IMR-90 (cell line): ENCODE measurements around the gene GCLC. TPM values are rescaled to one million over a fixed set of nuclear protein-coding genes. Genes with fewer than 3 reads are reported as not detected.

ENCODE experiments used
- ATAC-seq: fragments of 200-7000 bp; cut with Tn5 transposase; 2 replicates; pipeline ENCODE4 v1.9.1; 2020; ENCODE audit warnings: low read depth, mild to moderate bottlenecking, moderate library complexity
- BruUV-seq: library from RNA; stranded (reverse); fragments of 400-500 nt; replicated peaks from 2 replicates; lab custom pipeline; 2021; lab: Mats Ljungman, UMichigan
- CTCF ChIA-PET: fragments of 300-600 bp; formaldehyde crosslinking; extraction: SDS; loops from one replicate; lab custom pipeline; 2021; ENCODE audit warnings: antibody characterized with exemption; lab: Yijun Ruan, JAX
- POLR2A ChIA-PET: fragments of 300-600 bp; sonication (Branson Sonifier 250); formaldehyde crosslinking; loops from one replicate; lab custom pipeline; 2022; ENCODE audit warnings: antibody characterized with exemption; ENCODE audit not compliant: unreplicated experiment; lab: Charles Lee
- DNase-seq: peaks from one replicate; pipeline ENCODE4 v3.0.0; 2013
- H2AFZ ChIP-seq: replicated peaks from 2 replicates; pipeline ENCODE3; 2013; ENCODE audit warnings: low read length, mild to moderate bottlenecking; ENCODE audit not compliant: poor library complexity
- H2AK5ac ChIP-seq: 2 replicates; pipeline ENCODE4 v1.6.1; 2013; ENCODE audit warnings: low read depth, low read length, inconsistent platforms
- H2AK9ac ChIP-seq: replicated peaks from 2 replicates; pipeline ENCODE3; 2013; ENCODE audit warnings: mild to moderate bottlenecking, low read depth, low read length, moderate library complexity; ENCODE audit not compliant: poor library complexity
- H2BK120ac ChIP-seq: 2 replicates; pipeline ENCODE4 v1.6.1; 2013; ENCODE audit warnings: low read depth, low read length, inconsistent platforms
- H2BK15ac ChIP-seq: 3 replicates; pipeline ENCODE4 v1.6.1; 2013; ENCODE audit warnings: low read depth, low read length, inconsistent platforms
- H2BK20ac ChIP-seq: 2 replicates; pipeline ENCODE4 v1.6.1; 2013; ENCODE audit warnings: low read depth, mild to moderate bottlenecking, inconsistent platforms, low read length, moderate library complexity
- H2BK5ac ChIP-seq: 2 replicates; pipeline ENCODE4 v1.6.1; 2013; ENCODE audit warnings: mild to moderate bottlenecking, low read depth, low read length, inconsistent platforms; ENCODE audit not compliant: poor library complexity, severe bottlenecking
- H3K14ac ChIP-seq: replicated peaks from 2 replicates; pipeline ENCODE4 v1.6.1; 2013; ENCODE audit warnings: low read depth, low read length, inconsistent platforms
- H3K18ac ChIP-seq: 2 replicates; pipeline ENCODE4 v1.6.1; 2013; ENCODE audit warnings: low read depth, low read length, control low read depth
- H3K23ac ChIP-seq: 2 replicates; pipeline ENCODE4 v1.6.1; 2013; ENCODE audit warnings: low read depth, low read length, inconsistent platforms
- H3K27ac ChIP-seq: 2 replicates; pipeline ENCODE4 v1.5.1; 2013; ENCODE audit warnings: mild to moderate bottlenecking, control low read depth, low read length; ENCODE audit not compliant: insufficient read depth
- H3K27me3 ChIP-seq: 2 replicates; pipeline ENCODE4 v1.6.1; 2013; ENCODE audit warnings: low read length; ENCODE audit not compliant: control insufficient read depth, insufficient read depth
- H3K36me3 ChIP-seq: 2 replicates; pipeline ENCODE4 v1.6.1; 2013; ENCODE audit warnings: low read length, mixed read lengths; ENCODE audit not compliant: control insufficient read depth, insufficient read depth
- H3K4ac ChIP-seq: 2 replicates; pipeline ENCODE4 v1.6.1; 2013; ENCODE audit warnings: low read depth, low read length, inconsistent platforms
- H3K4me1 ChIP-seq: 2 replicates; pipeline ENCODE4 v1.6.1; 2013; ENCODE audit warnings: low read length, mixed read lengths; ENCODE audit not compliant: control insufficient read depth, insufficient read depth
- H3K4me2 ChIP-seq: 2 replicates; pipeline ENCODE4 v1.6.1; 2013; ENCODE audit warnings: low read depth, mild to moderate bottlenecking, control low read depth, low read length, moderate library complexity
- H3K4me3 ChIP-seq: 2 replicates; pipeline ENCODE4 v1.5.1; 2013; ENCODE audit warnings: low read depth, mild to moderate bottlenecking, control low read depth, low read length, moderate library complexity; ENCODE audit not compliant: insufficient read depth
- H3K56ac ChIP-seq: 2 replicates; pipeline ENCODE4 v1.6.1; 2013; ENCODE audit warnings: low read length, inconsistent platforms; ENCODE audit not compliant: insufficient read depth; ENCODE audit errors: extremely low read depth
- H3K79me1 ChIP-seq, 2 experiments: 2 replicates each; pipeline ENCODE4 v1.6.1; 2013; ENCODE audit warnings: low read length in 2 of 2, inconsistent platforms in 1 of 2, low read depth in 1 of 2
- H3K9ac ChIP-seq: 2 replicates; pipeline ENCODE4 v1.6.1; 2013; ENCODE audit warnings: low read depth, low read length, control low read depth
- H3K9me1 ChIP-seq: 2 replicates; pipeline ENCODE4 v1.6.1; 2013; ENCODE audit warnings: low read length, inconsistent platforms; ENCODE audit not compliant: insufficient read depth
- H3K9me3 ChIP-seq: 2 replicates; pipeline ENCODE4 v1.6.1; 2013; ENCODE audit warnings: low read length; ENCODE audit not compliant: control insufficient read depth, insufficient read depth
- H4K20me1 ChIP-seq: 2 replicates; pipeline ENCODE4 v1.6.1; 2013; ENCODE audit warnings: low read length, inconsistent platforms; ENCODE audit not compliant: insufficient read depth
- H4K5ac ChIP-seq: 2 replicates; pipeline ENCODE4 v1.6.1; 2013; ENCODE audit warnings: mild to moderate bottlenecking, low read depth, low read length, control low read depth
- H4K8ac ChIP-seq, 2 experiments: 2 replicates each; pipeline ENCODE4 v1.6.1; 2013; ENCODE audit warnings: low read depth in 2 of 2, low read length in 2 of 2, control low read depth in 1 of 2, inconsistent platforms in 1 of 2
- H4K91ac ChIP-seq: 2 replicates; pipeline ENCODE4 v1.6.1; 2013; ENCODE audit warnings: low read depth, low read length, inconsistent platforms; ENCODE audit not compliant: insufficient read depth
- CHD1 ChIP-seq: IDR thresholded peaks from 2 replicates; pipeline ENCODE4 v1.6.1; 2012; ENCODE audit warnings: low read depth, low read length, improper control_type of control experiment
- MXI1 ChIP-seq: IDR thresholded peaks from 2 replicates; pipeline ENCODE4 v1.6.1; 2012; ENCODE audit warnings: low read depth, mild to moderate bottlenecking, low read length, moderate library complexity, borderline replicate concordance
- WGBS, 2 experiments: methylation state at CpG; one replicate each; pipeline versions ENCODE4 v1.1.5 to v1.1.7; 2013; ENCODE audit warnings: missing lambda C conversion rate in 2 of 2; ENCODE audit not compliant: insufficient read length in 1 of 2; ENCODE audit errors: extremely low coverage in 2 of 2; 5-methylcytosine and 5-hydroxymethylcytosine counted together
- dilution Hi-C: fragments of 300-500 bp; cut with HindIII; formaldehyde crosslinking; loops from one replicate; pipeline ENCODE4 v1.14.3; 2018; ENCODE audit warnings: low sequenced_read_pairs; ENCODE audit not compliant: unreplicated experiment
- in situ Hi-C: fragments of 300-500 bp; cut with MboI; formaldehyde crosslinking; loops from 3 replicates; pipeline ENCODE4 v1.14.3; 2019; ENCODE audit warnings: low sequenced_read_pairs, inconsistent platforms, mixed read lengths
- intact Hi-C: fragments of 100-400 bp; cut with micrococcal nuclease; formaldehyde crosslinking; loops from 2 replicates; pipeline ENCODE4 v1.10.0; 2022
- polyA plus RNA-seq, 3 experiments: library from polyadenylated mRNA; depleted of rRNA; stranded (reverse); fragments of >200 nt; gene quantifications; 2 replicates each; pipeline ENCODE4 v1.2.3, GENCODE V29; 2012; ENCODE audit warnings: low replicate concordance in 1 of 3
- total RNA-seq: library from RNA; depleted of rRNA; stranded (reverse); fragments of >200 nt; gene quantifications from 2 replicates; pipeline ENCODE4 v1.2.3, GENCODE V29; 2012

The GCLC gene
- total and polyA plus RNA-seq, 2 of the 4 experiments (the other 2 are of a cell fraction): 14.2 to 24.2 TPM

GRCh38 chr6:53543359-53544216 is 1.3 kb downstream of the GCLC start:
- Histone ChIP-seq H3K4ac (peak overlapping the region; percentile 89), H2AFZ (peak overlapping the region; percentile 95), H4K91ac (peak overlapping the region; percentile 53), H4K5ac (peak overlapping the region; percentile 69), H3K9ac (peak overlapping the region; percentile 97), H2BK15ac (peak overlapping the region; percentile 18; the same call in 1 of the 3 replicates), H2BK5ac (peak overlapping the region; percentile 94), H3K18ac (peak overlapping the region; percentile 82), H3K23ac (peak overlapping the region; percentile 64), H4K8ac (peak overlapping the region; percentile 14 to 60; a peak in 2 of 4 replicates), H3K4me3 (peak overlapping the region; percentile 97), H3K4me2 (peak overlapping the region; percentile 100), H3K9me1 (peaks cover 10% of the 10 kb centered on the region), H3K27ac (peak overlapping the region; percentile 92), H2BK20ac (peak overlapping the region; percentile 36), H3K27me3 (no peaks in the 10 kb centered on the region), H3K14ac (peak overlapping the region; percentile 69), H3K4me1 (peaks cover 18% of the 10 kb centered on the region), H3K79me1 (peaks cover 17 to 52% of the 10 kb centered on the region in 2 experiments; a peak in 2 of 4 replicates), H2AK9ac (peak overlapping the region; percentile 75), H3K36me3 (peaks cover 7% of the 10 kb centered on the region), H4K20me1 (peaks cover 12% of the 10 kb centered on the region), H3K9me3 (no peaks in the 10 kb centered on the region), H2BK120ac (peak overlapping the region; percentile 58), H2AK5ac (peak overlapping the region; percentile 48), H3K56ac (peak overlapping the region; percentile 81)
- TSS peak; percentile 24 for BruUV-seq
- DNase-seq: peak; percentile 89
- dilution Hi-C loops: no loop called here
- ChIA-PET POLR2A (no interaction called here), CTCF (interaction anchor here (1.0 to 1.8 kb wide), 6 partner anchors 30 to 185 kb away, joined by 3 to 8 read pairs (median 5); no protein-coding TSS in a partner anchor)
- WGBS, 2 experiments: no CpG with 5 or more reads among the region's 7 CpGs
- in situ Hi-C loops: no loop called here
- no peak for ATAC-seq
- intact Hi-C loops: loop anchor here (1.0 to 2.0 kb wide), 3 partner anchors 108 to 183 kb away; no protein-coding TSS in a partner anchor
- TF ChIP-seq CHD1: no peak
- TF ChIP-seq MXI1: peak; percentile 15; the same call in 1 of the 2 replicates
